K562 (cell line): ENCODE results near the gene SNRPD2. TPM values are rescaled to one million over a fixed set of nuclear protein-coding genes. Genes with fewer than 3 reads are reported as not detected.

Experiments used
- CAMTA2 ChIP-seq: fragments of 250-450 bp; sonication (Bioruptor Pico); conservative IDR thresholded peaks from 2 replicates; pipeline ENCODE4 v1.5.1; 2022
- CHD1 ChIP-seq: fragments of 200-600 bp; sonication (generic); IDR thresholded peaks from one replicate; pipeline ENCODE4 v1.6.1; 2012; ENCODE audit warnings: mild to moderate bottlenecking, moderate library complexity, low read length, inconsistent platforms
- ELF1 ChIP-seq: fragments of 200-800 bp; sonication (Bioruptor generic); IDR thresholded peaks from 2 replicates; pipeline ENCODE4 v1.6.1; 2016; ENCODE audit warnings: missing genetic modification characterization, missing compliant biosample characterization
- ELF4 ChIP-seq: fragments of 450-650 bp; formaldehyde crosslinking; IDR thresholded peaks from 2 replicates; pipeline ENCODE4 v1.4.0; 2022; ENCODE audit warnings: missing genetic modification characterization
- FOXP1 ChIP-seq: sonication (generic); formaldehyde crosslinking; IDR thresholded peaks from 2 replicates; pipeline ENCODE4 v1.8.0; 2022; ENCODE audit warnings: mild to moderate bottlenecking, missing genetic modification reagents
- HES1 ChIP-seq: fragments of 450-650 bp; IDR thresholded peaks from 2 replicates; pipeline ENCODE4 v1.6.1; 2016; ENCODE audit warnings: low read depth, mild to moderate bottlenecking, moderate library complexity
- JUND ChIP-seq, 2 experiments: IDR thresholded peaks; 2 replicates in 1 of 2; 3 replicates in 1 of 2; pipeline ENCODE4 v1.6.1; 2011; ENCODE audit warnings: borderline replicate concordance in 2 of 2, low read depth in 2 of 2, low read length in 2 of 2, improper control_type of control experiment in 1 of 2, missing biosample characterization in 1 of 2, missing genetic modification characterization in 1 of 2, missing genetic modification reagents in 1 of 2
- KDM2B ChIP-seq: fragments of 250-450 bp; sonication (Bioruptor Pico); IDR thresholded peaks from 2 replicates; pipeline ENCODE4 v1.8.0; 2021; ENCODE audit warnings: mild to moderate bottlenecking, moderate library complexity
- MBD1 ChIP-seq: fragments of 250-450 bp; sonication (Bioruptor Pico); IDR thresholded peaks from 2 replicates; pipeline ENCODE4 v1.8.0; 2022; ENCODE audit warnings: inconsistent platforms
- MEF2D ChIP-seq: conservative IDR thresholded peaks from 2 replicates; pipeline ENCODE4 v1.6.1; 2016; ENCODE audit warnings: low read depth, missing genetic modification characterization, missing compliant biosample characterization
- MNT ChIP-seq, 2 experiments: fragments of 450-650 bp; conservative IDR thresholded peaks; 2 replicates each; pipeline ENCODE4 v1.6.1; 2017; ENCODE audit warnings: mild to moderate bottlenecking in 2 of 2, moderate library complexity in 2 of 2
- NFIC ChIP-seq: fragments of 450-650 bp; IDR thresholded peaks from 2 replicates; pipeline ENCODE4 v1.6.1; 2017; ENCODE audit warnings: mild to moderate bottlenecking, inconsistent platforms
- NFXL1 ChIP-seq: fragments of 450-650 bp; formaldehyde crosslinking; IDR thresholded peaks from 2 replicates; pipeline ENCODE4 v1.4.0; 2021; ENCODE audit warnings: mild to moderate bottlenecking
- PHB ChIP-seq: fragments of 250-450 bp; sonication (Bioruptor Pico); IDR thresholded peaks from 2 replicates; pipeline ENCODE4 v1.5.0; 2021
- SAP30 ChIP-seq: fragments of 200-600 bp; sonication (generic); IDR thresholded peaks from 2 replicates; pipeline ENCODE4 v1.6.1; 2012; ENCODE audit warnings: borderline replicate concordance, low read depth, mild to moderate bottlenecking, moderate library complexity, low read length, control low read depth, inconsistent platforms; ENCODE audit not compliant: insufficient read depth, poor library complexity, severe bottlenecking
- ZNF511 ChIP-seq: sonication (generic); formaldehyde crosslinking; IDR thresholded peaks from 2 replicates; pipeline ENCODE4 v1.8.0; 2022; ENCODE audit warnings: mild to moderate bottlenecking, missing genetic modification reagents
- ZNF609 ChIP-seq: sonication (generic); formaldehyde crosslinking; IDR thresholded peaks from 2 replicates; pipeline ENCODE4 v1.8.1; 2023; ENCODE audit warnings: missing genetic modification reagents, mild to moderate bottlenecking, borderline replicate concordance
- polyA plus RNA-seq, 8 experiments: library from polyadenylated mRNA; depleted of rRNA in 4 of 8; stranded (reverse) in 5 of 8; unstranded in 3 of 8; fragments of >200 nt; fragmentation: Nextera tagmentation in 2 of 8; fragmentation: Illumina TruSeq in 1 of 8; extraction: Ambion mirVana in 2 of 8; extraction: Trizol in 1 of 8; gene quantifications; 2 replicates each; pipeline versions ENCODE4 v1.2.1 to v1.2.3, GENCODE V29; 2011 to 2014; ENCODE audit warnings: inconsistent platforms in 1 of 8, missing spikeins in 1 of 8
- total RNA-seq, 7 experiments: library from RNA; depleted of rRNA in 6 of 7; stranded (reverse); fragments of >200 nt in 6 of 7; fragmentation: Illumina TruSeq in 2 of 7; extraction: Trizol in 2 of 7; gene quantifications; 2 replicates each; pipeline versions ENCODE4 v1.2.1 to v1.2.3, GENCODE V29; 2011 to 2021; ENCODE audit warnings: low replicate concordance in 1 of 7

Gene SNRPD2
- total and polyA plus RNA-seq, 9 of the 15 experiments (the other 6 are each of a cell fraction or from before 2014, with no cell fraction given): 728 to 4,411 (median 1,029) TPM

- TF ChIP-seq CHD1: peak; percentile 23
- TF ChIP-seq FOXP1 (CRISPR knock-in tag): peak; percentile 16; the same call in 1 of the 2 replicates
- TF ChIP-seq HES1: 0 out of 2 replicates have a peak, but pooled peaks have one; percentile 22
- peak; percentile 48 for TF ChIP-seq NFIC
- 0 out of 2 replicates have a peak, but pooled peaks have one; percentile 43 for TF ChIP-seq MEF2D
- no peak for TF ChIP-seq ZNF609 (CRISPR knock-in tag)
- no peak for TF ChIP-seq CAMTA2 (CRISPR knock-in tag)
- TF ChIP-seq NFXL1: no peak
- TF ChIP-seq JUND (IDR thresholded peaks at IDR 0.05; ENCODE audit: borderline replicate concordance, low read depth, low read length): peak; percentile 21; the same call in 1 of the 2 replicates
- peak; percentile 26; the same call in 1 of the 3 replicates for TF ChIP-seq JUND (tag; IDR thresholded peaks at IDR 0.05; ENCODE audit: borderline replicate concordance, low read depth, low read length)
- TF ChIP-seq MNT (conservative IDR thresholded peaks at IDR 0.05): peak; percentile 84 to 90
- TF ChIP-seq ELF4: peak; percentile 55; the same call in 1 of the 2 replicates
- peak; percentile 98 for TF ChIP-seq SAP30
- peak; percentile 76 for TF ChIP-seq ELF1 (tag)
- TF ChIP-seq KDM2B (CRISPR knock-in tag): peak; percentile 21; the same call in 1 of the 2 replicates
- no peak for TF ChIP-seq PHB (CRISPR knock-in tag)
- no peak for TF ChIP-seq MBD1
- no peak for TF ChIP-seq ZNF511
Measured at GRCh38 chr19:45691516-45692186, at the start of gene SNRPD2 (continued).
